ENCODE data around the gene LRRTM4.

GRCh38 chr2:77108915-77109314 lies 413.3 kb downstream of the LRRTM4 start:
- TF ChIP-seq POLR2AphosphoS5 (IDR thresholded peaks at IDR 0.05; ENCODE audit: low read depth, low read length) (no peak), TAF1 (IDR thresholded peaks at IDR 0.05; ENCODE audit: borderline replicate concordance, insufficient read depth, low read length) (no peak), FOXP2 (optimal IDR thresholded peaks at IDR 0.05; ENCODE audit: borderline replicate concordance, extremely low read depth, extremely low read length, insufficient read depth) (no peak), REST (IDR thresholded peaks at IDR 0.05; ENCODE audit: insufficient read depth in 1 of 2, low read depth in 2 of 2, low read length in 2 of 2) (no peak), SIN3A (IDR thresholded peaks at IDR 0.05; ENCODE audit: borderline replicate concordance, insufficient read depth, low read length) (no peak)
